ENCODE results near the gene ZFYVE9.

Gene ZFYVE9

DNA sequence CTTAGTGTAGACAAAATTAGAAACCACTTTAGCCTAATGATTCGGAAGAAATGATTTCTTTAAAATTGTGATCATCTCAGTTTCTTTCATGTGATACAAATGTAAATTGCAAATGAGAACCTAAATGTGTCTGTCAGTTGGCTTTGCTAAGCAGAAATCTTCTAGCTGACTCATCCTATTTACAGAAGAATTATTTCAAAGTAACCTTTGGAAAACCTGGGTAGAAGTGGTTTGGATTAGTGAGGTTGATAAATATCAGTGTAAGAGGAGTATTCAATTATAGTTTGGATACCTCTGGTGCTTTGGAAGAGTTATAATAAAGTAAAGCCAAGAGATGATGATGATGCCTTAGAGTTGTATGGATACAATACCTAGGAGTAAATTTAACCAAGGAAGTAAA, 186.7 kb downstream of the ZFYVE9 start:
- peaks cover 17% of the 10 kb centered on the region for H3K4me1 Mint-ChIP-seq (ENCODE audit: low read depth)
- no peak overlapping the region for H3K4me3 Mint-ChIP-seq
- no peak overlapping the region for H3K27ac Mint-ChIP-seq
- H3K36me3 Mint-ChIP-seq (ENCODE audit: low read depth) = no peaks in the 10 kb centered on the region
- H3K27me3 Mint-ChIP-seq = peaks cover 2% of the 10 kb centered on the region
- intact Hi-C loops (cut with micrococcal nuclease) = no loop called here
- H3K9me3 Mint-ChIP-seq = no peaks in the 10 kb centered on the region

DNA sequence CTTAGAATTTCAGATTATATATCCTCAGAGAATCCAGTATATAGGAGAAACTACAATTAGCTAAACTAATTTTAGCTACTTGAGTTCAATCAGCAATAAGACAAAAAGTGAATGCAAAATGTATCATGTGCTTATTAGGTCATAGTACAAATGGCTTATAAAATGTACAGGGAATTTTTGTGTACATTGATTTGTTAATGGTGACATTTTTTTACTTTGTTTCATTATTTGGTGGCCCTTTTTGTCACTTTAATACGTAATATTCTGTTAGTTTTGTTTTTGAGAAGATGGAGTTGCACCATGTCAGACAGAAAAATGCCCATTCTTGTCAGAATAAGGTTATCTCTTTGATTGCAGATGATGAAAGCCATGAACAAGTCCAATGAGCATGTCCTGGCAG, 190.5 kb downstream of the ZFYVE9 start:
- H3K36me3 Mint-ChIP-seq (ENCODE audit: low read depth) = no peaks in the 10 kb centered on the region
- H3K4me1 Mint-ChIP-seq (ENCODE audit: low read depth) = peaks cover 17% of the 10 kb centered on the region
- intact Hi-C loops (cut with micrococcal nuclease) = no loop called here
- H3K4me3 Mint-ChIP-seq = no peak overlapping the region
- H3K9me3 Mint-ChIP-seq = no peaks in the 10 kb centered on the region
- H3K27ac Mint-ChIP-seq = no peak overlapping the region
- peaks cover 2% of the 10 kb centered on the region for H3K27me3 Mint-ChIP-seq

DNA sequence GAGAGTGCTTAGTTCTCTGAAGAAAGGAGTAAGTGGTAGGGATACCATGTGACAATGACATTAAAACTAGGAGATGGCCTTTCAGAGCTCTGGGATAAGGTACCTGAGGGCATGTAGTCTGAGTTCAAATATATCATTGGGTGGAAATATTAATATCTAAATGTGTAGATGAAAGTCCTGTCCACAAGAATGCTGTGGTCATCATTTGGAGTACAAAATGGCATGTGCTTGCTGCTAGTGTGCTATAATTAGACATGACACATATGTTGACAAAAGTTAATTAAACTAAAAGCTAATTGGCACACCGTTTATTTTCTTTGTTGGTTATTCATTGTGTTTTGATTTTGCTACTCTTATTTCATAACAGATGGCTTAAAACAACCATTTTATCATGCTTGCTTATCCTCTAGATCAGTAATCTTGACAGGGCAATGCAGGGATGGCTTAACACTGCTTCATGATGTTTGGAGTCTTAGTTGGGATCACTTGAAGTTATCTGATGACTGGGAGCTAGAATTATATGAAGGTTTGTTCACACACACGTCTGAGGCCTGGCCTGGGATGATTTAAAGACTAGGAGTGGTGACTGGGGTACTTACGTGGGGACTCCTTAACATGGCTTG, 193.1 kb downstream of the ZFYVE9 start:
- Mint-ChIP-seq H3K4me1 (ENCODE audit: low read depth) (peaks cover 12% of the 10 kb centered on the region), H3K36me3 (ENCODE audit: low read depth) (no peaks in the 10 kb centered on the region), H3K4me3 (no peak overlapping the region), H3K9me3 (no peaks in the 10 kb centered on the region), H3K27me3 (peaks cover 3% of the 10 kb centered on the region), H3K27ac (no peak overlapping the region)
- intact Hi-C loops (cut with micrococcal nuclease) = no loop called here

DNA sequence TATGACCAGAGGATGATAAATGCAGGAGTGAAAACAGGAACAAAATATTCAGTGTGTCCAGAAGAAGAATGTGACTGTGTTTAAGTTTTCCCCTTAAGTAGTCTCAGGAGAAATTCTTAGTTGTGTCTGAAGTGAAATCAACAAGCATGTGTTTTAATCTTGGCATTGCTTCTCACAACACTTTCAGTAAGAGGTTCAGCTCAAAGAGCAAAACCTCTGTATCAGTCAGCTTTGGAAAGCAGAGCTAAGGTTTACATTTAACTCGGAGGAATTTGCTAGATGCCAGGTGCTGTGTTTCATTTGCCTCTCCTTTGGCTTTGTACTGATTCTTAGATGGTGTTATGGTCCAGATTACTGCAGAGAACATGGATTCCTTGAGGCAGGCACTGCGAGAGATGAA, 195.6 kb downstream of the ZFYVE9 start:
- intact Hi-C loops (cut with micrococcal nuclease) = no loop called here
- peaks cover 2% of the 10 kb centered on the region for H3K27me3 Mint-ChIP-seq
- H3K4me3 Mint-ChIP-seq = no peak overlapping the region
- no peaks in the 10 kb centered on the region for H3K4me1 Mint-ChIP-seq (ENCODE audit: low read depth)
- no peaks in the 10 kb centered on the region for H3K36me3 Mint-ChIP-seq (ENCODE audit: low read depth)
- H3K27ac Mint-ChIP-seq = no peak overlapping the region
- H3K9me3 Mint-ChIP-seq = no peaks in the 10 kb centered on the region

DNA sequence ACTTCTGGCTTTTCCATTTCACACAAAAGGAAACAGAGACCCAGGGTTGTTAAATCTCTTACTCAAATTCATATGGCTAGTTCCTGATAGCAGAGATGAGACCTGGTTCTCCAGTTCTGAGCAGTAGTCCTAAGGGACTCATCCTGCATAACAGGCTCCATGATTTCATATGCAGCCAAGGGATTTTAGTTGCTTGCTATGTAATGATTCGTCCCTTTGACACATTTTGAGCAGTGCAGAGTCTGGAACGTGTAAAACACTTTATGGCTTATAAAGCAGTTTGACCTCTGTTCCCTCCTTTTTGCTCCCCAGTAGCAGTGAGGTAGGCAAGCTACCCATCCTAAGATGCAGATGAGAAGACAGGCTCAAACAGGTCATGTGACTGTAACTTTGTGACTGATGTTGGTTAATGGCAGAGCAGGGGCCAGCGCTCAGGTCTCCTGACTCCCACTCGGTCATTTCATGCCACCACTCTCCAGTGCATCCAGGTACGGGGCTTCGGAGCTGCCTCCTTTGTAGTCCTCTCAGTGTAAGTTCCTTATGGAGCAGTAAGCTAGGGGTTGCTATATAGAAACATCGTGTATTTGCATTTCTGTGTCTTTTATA, 199.9 kb downstream of the ZFYVE9 start:
- no peaks in the 10 kb centered on the region for H3K9me3 Mint-ChIP-seq
- intact Hi-C loops (cut with micrococcal nuclease) = no loop called here
- H3K4me3 Mint-ChIP-seq = no peak overlapping the region
- H3K27me3 Mint-ChIP-seq = peaks cover 5% of the 10 kb centered on the region
- H3K36me3 Mint-ChIP-seq (ENCODE audit: low read depth) = no peaks in the 10 kb centered on the region
- H3K27ac Mint-ChIP-seq = no peak overlapping the region
- H3K4me1 Mint-ChIP-seq (ENCODE audit: low read depth) = no peaks in the 10 kb centered on the region

DNA sequence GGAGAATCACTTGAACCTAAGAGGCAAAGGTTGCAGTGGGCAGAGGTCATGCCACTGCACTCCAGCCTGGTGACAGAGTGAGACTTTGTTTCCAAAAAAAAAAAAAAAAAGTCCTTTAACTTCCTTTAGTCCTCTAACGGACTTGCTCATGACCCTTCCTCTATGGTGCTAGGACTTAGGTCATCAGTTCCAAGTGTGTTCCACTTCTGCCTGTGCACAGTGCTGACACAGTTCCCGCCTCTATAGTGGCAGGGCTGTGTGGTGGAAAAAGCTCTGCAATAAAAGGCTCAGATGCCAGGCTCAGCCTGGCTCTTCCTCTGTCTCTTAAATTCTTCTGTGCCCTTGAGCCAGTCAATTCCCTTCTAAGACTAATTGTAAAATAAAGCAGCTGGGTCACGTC, 202.1 kb downstream of the ZFYVE9 start:
- Mint-ChIP-seq H3K27ac (no peak overlapping the region), H3K27me3 (peaks cover 3% of the 10 kb centered on the region), H3K36me3 (ENCODE audit: low read depth) (no peaks in the 10 kb centered on the region), H3K9me3 (no peaks in the 10 kb centered on the region), H3K4me3 (no peak overlapping the region), H3K4me1 (ENCODE audit: low read depth) (no peaks in the 10 kb centered on the region)
- intact Hi-C loops (cut with micrococcal nuclease) = no loop called here

DNA sequence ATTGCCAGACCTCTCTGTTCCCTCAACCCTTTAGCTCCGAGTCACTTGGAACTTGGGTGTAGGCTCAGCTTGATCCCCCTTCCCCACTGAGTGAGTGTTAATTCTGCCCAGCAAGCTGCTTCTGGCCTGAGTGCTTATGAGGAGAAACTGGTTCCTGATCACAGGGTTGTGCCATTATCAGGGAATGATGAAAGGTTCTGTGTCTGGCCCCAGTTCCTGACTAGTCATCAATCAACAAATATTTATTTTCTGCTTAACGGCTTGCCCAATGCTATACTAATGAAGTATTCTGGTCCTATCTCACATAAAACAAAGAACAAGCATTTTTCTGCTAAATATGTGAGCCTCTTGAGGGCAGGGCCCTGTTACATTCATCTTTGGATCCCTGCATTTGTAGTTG, 203.4 kb downstream of the ZFYVE9 start:
- Mint-ChIP-seq H3K36me3 (ENCODE audit: low read depth) (no peaks in the 10 kb centered on the region), H3K27me3 (peaks cover 3% of the 10 kb centered on the region), H3K27ac (no peak overlapping the region)

DNA sequence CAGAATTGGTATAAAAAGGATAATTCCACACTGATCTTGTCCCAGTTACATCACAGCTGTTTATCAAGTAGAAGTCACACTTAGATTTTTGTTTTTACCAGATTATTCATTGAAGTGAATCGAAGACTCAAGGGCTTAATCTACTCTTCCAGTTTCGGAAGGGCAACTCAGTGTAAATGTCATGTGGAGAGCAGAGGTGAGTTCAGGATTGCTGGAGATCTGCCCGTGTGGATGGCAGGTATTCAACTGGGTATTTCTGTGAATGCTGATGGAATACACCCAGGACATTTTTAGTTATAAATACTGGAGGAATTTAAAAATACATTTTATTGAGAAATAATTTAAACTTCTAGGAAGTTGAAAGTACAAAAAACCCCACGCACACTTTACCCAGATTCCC, 204.8 kb downstream of the ZFYVE9 start:
- Mint-ChIP-seq H3K9me3 (no peaks in the 10 kb centered on the region), H3K27me3 (peaks cover 3% of the 10 kb centered on the region), H3K36me3 (ENCODE audit: low read depth) (peaks cover 10% of the 10 kb centered on the region), H3K27ac (no peak overlapping the region), H3K4me3 (no peak overlapping the region), H3K4me1 (ENCODE audit: low read depth) (no peaks in the 10 kb centered on the region)
- intact Hi-C loops (cut with micrococcal nuclease) = no loop called here

More for the DNA sequence above, 203.4 kb downstream of the ZFYVE9 start:
- Mint-ChIP-seq H3K4me3 (no peak overlapping the region), H3K4me1 (ENCODE audit: low read depth) (no peaks in the 10 kb centered on the region), H3K9me3 (no peaks in the 10 kb centered on the region)
- intact Hi-C loops (cut with micrococcal nuclease) = no loop called here

DNA sequence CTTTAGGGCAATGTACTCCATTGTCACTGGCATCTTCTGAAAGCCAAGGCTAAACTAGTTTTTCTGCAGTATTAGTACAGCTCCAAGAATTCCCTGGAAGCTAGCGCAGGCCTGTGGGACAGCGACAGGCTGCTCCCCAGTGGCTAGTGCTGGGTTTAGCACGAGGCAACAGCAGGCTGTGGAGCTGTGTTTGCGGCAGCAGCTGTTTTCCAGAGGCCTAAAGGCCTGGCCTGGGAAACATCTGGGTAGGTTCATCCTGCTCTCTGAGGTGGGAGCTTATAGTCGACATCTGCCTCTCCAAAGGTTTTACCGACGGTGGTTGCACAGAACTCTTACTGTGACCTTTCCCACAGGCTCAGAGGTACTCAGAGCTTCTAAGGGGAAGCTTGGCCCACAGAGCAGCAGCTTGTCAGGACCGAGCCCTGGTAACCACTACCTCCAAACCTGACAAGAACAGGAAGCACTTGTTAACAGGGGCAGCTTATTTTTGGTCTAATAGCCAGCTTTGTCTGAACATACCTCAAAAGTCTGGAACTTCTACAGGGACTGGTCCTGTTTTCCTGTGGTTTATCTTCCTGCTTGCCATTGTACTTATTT, 206.9 kb downstream of the ZFYVE9 start:
- Mint-ChIP-seq H3K4me1 (ENCODE audit: low read depth) (peaks cover 7% of the 10 kb centered on the region), H3K9me3 (no peaks in the 10 kb centered on the region), H3K27ac (no peak overlapping the region), H3K36me3 (ENCODE audit: low read depth) (peaks cover 29% of the 10 kb centered on the region), H3K27me3 (peaks cover 3% of the 10 kb centered on the region), H3K4me3 (no peak overlapping the region)
- intact Hi-C loops (cut with micrococcal nuclease) = no loop called here

DNA sequence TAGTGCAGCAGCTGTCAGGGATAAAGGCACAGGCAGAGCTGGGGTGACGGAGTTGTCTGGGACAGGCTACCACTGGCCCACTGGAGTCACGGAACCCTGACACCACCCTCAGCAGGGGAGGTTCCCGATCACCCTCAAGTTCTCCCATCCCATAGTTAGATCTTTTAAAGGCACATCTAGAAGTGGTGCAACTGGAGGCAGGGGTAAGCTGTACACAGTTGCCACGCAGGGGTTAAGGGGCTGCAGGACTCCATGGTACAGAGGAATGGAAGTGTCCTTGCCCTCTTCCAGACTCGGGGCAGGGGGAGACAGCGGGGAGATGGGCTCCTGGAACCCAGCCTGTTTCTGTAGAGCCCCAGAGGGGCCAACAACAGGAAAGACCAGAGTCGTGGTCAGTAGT, 210.8 kb downstream of the ZFYVE9 start:
- Mint-ChIP-seq H3K4me1 (ENCODE audit: low read depth) (peaks cover 7% of the 10 kb centered on the region), H3K27ac (no peak overlapping the region), H3K9me3 (no peaks in the 10 kb centered on the region), H3K4me3 (no peak overlapping the region), H3K36me3 (ENCODE audit: low read depth) (peaks cover 68% of the 10 kb centered on the region), H3K27me3 (no peaks in the 10 kb centered on the region)
- intact Hi-C loops (cut with micrococcal nuclease) = no loop called here

DNA sequence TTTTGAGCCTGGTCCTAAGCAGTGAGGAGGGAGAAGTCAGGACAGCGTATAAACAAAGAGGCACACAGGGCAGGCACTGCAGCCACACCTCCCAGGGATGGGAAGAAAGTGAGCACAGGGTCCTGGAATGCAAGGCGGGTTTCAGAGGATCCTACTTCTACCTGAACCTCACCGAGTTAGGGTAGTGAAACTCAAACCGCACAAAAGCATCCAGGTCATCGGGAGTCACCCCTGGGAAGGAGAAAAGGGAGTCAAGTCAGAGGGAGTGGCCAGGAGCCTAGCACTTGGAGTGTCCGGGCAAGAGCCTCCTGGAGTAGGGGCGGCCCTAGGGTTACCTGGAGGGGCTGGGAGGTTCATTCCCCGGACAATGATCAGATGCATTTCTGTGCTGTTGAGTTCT, 213.5 kb downstream of the ZFYVE9 start:
- H3K27ac Mint-ChIP-seq = no peak overlapping the region
- H3K9me3 Mint-ChIP-seq = no peaks in the 10 kb centered on the region
- no peak overlapping the region for H3K4me3 Mint-ChIP-seq
- H3K36me3 Mint-ChIP-seq (ENCODE audit: low read depth) = peaks cover 95% of the 10 kb centered on the region
- H3K27me3 Mint-ChIP-seq = no peaks in the 10 kb centered on the region
- intact Hi-C loops (cut with micrococcal nuclease) = no loop called here
- H3K4me1 Mint-ChIP-seq (ENCODE audit: low read depth) = peaks cover 7% of the 10 kb centered on the region

DNA sequence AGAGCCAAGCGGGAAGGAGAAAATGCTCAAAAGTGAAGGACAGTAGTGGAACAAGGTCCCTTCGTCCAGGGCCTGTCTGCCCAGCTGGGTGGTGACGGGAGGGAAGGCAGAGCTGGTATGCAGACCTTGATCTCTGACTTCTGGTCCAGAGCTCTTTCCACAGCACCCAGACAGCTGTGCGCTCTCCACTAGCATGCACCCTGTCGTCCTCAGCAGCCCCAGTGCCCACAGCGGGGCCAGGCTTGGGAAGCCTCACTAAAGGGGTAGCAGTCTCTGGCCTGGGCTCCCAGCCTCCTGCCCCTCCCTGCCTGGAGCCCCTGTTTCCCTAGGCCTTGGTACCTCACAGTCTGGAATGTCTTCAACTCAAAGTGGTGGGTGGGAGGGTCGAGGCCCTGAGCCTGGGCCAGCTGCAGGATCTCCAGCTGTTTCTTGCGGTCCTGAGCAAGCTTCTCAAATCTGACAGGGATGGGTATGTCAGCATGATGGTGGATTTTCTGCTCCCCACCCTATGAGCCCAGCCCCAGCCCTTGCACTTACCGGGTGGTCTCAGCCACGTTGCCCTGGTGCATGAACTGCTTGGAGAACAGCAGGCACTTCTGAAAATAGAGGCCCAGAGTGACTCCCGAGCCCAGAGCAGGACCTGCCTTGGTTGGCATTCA, 214.1 kb downstream of the ZFYVE9 start:
- Mint-ChIP-seq H3K27me3 (no peaks in the 10 kb centered on the region), H3K27ac (no peak overlapping the region), H3K4me3 (no peak overlapping the region), H3K9me3 (no peaks in the 10 kb centered on the region), H3K4me1 (ENCODE audit: low read depth) (peaks cover 7% of the 10 kb centered on the region), H3K36me3 (ENCODE audit: low read depth) (peaks cover 97% of the 10 kb centered on the region)
- intact Hi-C loops (cut with micrococcal nuclease) = no loop called here

DNA sequence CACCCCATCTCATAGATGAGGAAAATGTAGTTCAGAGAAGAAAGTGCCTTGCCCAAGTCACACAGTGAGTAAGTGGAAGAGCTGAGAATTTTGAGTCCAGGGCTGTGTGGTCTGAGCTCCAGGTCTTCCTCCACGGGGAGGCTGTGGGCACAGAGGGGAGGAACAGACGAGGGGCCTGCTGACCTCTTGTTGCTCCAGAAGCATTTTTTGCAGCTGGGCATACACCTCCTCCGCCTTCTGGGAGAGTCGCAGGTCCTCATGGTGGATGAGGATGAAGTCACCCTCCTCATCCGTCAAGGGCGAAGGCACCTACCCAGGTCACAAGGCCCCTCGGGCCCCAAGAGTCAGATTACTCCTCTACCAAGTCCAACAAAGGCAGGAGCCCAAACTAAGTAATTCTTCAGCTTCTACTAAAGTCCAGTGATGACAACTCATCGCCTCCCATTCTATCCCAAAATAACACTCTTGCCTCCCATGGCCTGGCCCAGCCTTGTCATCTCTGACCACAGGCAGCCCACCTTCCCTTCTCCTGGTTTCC, 215.0 kb downstream of the ZFYVE9 start:
- Mint-ChIP-seq H3K27me3 (no peaks in the 10 kb centered on the region), H3K4me1 (ENCODE audit: low read depth) (peaks cover 7% of the 10 kb centered on the region), H3K36me3 (ENCODE audit: low read depth) (peaks cover 97% of the 10 kb centered on the region), H3K27ac (no peak overlapping the region), H3K9me3 (no peaks in the 10 kb centered on the region), H3K4me3 (no peak overlapping the region)
- intact Hi-C loops (cut with micrococcal nuclease) = no loop called here

DNA sequence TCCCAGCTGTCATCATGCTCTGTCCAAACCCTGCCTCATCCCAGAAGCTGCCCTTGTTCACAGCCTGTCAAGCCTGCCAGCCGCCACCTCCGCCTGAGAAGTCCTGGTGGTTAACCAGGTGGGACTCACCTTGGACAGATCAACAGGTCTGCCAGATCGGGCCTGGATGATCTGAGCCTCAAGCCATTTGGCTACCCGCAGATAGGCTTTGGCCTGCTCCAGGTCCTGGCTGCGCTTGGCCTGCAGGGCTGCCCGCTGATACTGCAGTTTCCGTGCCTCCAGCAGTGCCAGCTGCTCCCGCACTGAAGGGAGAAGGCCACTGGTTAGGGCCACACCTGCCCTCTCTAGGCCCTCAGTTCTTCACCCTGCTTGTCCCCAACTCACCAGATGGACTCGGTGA, 215.5 kb downstream of the ZFYVE9 start:
- intact Hi-C loops (cut with micrococcal nuclease) = no loop called here
- no peaks in the 10 kb centered on the region for H3K27me3 Mint-ChIP-seq
- no peaks in the 10 kb centered on the region for H3K9me3 Mint-ChIP-seq
- H3K36me3 Mint-ChIP-seq (ENCODE audit: low read depth) = peaks cover 100% of the 10 kb centered on the region
- H3K27ac Mint-ChIP-seq = no peak overlapping the region
- H3K4me1 Mint-ChIP-seq (ENCODE audit: low read depth) = peaks cover 7% of the 10 kb centered on the region
- H3K4me3 Mint-ChIP-seq = no peak overlapping the region
